Right ventricle myocardium superior (tissue), 1 donor: ENCODE measurements around the gene KISS1R. TPM values are rescaled to one million over a fixed set of nuclear protein-coding genes. Genes with fewer than 3 reads are reported as not detected.
"Not testable (repeated sequence)": the region's sequence is repeated elsewhere in the genome, so short reads cannot be mapped to it uniquely, and the experiment has no call there.

Source experiments
- ATAC-seq: fragments of 200-7000 bp; cut with Tn5 transposase; one replicate; pipeline ENCODE4 v1.9.1; 2020; ENCODE audit warnings: mild to moderate bottlenecking; ENCODE audit not compliant: poor library complexity
- DNase-seq: peaks from one replicate; pipeline ENCODE4 v3.0.0-alpha.2; 2020
- intact Hi-C: fragments of 100-400 bp; cut with DNase I; formaldehyde crosslinking; loops from one replicate; pipeline ENCODE4 v1.11.2; 2022
- total RNA-seq: library from RNA; stranded (reverse); fragmentation: NEBNext Ultra II Directional; extraction: Animal tissue kit (Norgen Biotek cat#: 25700); gene quantifications from one replicate; pipeline ENCODE4 v1.2.1, GENCODE V29; 2021
- donor health status: DM: no; HTN: yes; CAD: no; lungs with severe emphysema.

The KISS1R gene
- total RNA-seq, 1 donor from 2014 or later, result not detected

DNA sequence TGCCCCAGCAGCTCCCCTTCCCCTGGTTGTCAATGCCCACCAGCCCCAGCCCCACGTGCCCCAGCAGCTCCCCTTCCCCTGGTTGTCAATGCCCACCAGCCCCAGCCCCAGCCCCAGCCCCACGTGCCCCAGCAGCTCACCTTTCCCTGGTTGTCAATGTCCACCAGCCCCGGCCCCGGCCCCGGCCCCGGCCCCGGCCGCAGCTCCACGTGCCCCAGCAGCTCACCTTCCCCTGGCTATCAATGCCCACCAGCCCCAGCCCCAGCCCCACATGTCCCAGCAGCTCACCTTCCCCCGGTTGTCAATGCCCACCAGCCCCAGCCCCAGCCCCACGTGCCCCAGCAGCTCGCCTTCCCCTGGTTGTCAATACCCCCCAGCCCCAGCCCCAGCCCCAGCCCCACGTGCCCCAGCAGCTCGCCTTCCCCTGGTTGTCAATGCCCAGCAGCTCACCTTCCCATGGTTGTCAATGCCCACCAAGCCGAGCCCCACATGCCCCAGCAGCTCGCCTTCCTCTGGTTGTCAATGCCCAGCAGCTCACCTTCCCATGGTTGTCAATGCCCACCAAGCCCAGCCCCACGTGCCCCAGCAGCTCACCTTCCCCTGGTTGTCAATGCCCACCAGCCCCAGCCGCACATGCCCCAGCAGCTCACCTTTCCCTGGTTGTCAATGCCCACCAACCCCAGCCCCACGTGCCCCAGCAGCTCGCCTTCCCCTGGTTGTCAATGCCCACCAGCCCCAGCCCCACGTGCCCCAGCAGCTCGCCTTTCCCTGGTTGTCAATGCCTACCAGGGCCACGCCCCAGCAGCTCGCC lies 38.2 kb upstream of the KISS1R start:
- DNase-seq, intact Hi-C loops, ATAC-seq: not testable (repeated sequence)

DNA sequence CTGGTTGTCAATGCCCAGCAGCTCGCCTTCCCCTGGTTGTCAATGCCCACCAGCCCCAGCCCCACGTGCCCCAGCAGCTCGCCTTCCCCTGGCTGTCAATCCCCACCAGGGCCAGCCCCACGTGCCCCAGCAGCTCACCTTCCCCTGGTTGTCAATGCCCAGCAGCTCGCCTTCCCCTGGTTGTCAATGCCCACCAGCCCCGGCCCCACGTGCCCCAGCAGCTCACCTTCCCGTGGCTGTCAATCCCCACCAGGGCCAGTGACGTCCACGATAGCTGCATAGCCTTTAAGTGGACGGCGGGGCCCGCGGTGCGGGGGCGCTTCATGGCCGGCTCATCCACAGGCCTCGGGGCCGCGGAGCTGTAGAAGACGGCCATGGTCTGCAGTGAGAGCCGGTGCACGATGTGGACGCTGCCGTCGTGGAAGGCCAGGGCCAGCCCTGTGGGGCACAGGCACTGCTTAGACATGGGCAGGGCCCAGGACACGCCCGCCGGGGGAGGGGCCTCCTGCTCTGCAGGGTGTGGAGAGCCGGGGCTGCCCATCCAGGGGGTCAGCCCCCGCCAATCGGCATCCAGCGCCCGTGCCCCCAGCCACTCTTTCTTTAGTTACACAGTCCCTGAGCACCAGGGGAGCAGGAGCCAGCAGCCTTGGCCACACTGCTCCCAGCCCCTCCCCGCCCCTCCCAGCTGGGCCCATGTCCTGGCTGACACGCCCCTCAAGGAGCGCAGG lies 37.3 kb upstream of the KISS1R start:
- ATAC-seq, result no peak
- no peak for DNase-seq
- intact Hi-C loops, result no loop called here

DNA sequence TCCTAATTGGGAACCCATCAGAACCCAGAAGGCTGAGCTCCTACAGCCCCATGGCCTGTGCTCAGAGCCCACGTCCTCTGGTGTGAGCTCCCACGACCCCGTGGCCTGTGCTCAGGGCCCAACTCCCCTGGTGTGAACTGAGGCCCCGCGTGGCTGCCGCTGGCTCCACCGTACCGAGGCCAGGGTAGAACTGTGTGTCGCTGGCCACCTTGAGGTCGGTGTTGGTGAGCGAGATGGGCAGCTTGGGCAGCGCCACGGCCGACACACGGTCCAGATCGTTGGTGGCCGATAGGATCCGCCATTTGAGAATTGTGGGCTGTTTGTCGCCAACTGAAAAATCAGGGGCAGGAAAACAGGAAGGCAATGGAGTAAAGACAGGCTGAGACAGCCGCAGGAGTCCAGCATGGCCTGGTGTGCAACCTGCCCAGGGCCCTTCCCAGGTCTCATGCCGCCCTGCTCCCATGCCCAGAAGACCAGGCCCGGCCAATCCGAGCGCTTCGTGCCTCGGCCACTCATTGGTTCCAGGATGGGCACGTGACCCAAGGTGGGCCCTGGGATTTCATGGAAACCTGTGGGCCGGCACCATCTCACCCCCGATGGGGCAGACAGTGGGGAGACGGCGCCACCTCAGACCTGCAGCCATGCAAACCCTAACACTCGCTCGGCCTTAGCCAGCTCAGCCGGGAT lies 35.6 kb upstream of the KISS1R start:
- intact Hi-C loops, result no loop called here
- ATAC-seq (no peak), DNase-seq (no peak)

DNA sequence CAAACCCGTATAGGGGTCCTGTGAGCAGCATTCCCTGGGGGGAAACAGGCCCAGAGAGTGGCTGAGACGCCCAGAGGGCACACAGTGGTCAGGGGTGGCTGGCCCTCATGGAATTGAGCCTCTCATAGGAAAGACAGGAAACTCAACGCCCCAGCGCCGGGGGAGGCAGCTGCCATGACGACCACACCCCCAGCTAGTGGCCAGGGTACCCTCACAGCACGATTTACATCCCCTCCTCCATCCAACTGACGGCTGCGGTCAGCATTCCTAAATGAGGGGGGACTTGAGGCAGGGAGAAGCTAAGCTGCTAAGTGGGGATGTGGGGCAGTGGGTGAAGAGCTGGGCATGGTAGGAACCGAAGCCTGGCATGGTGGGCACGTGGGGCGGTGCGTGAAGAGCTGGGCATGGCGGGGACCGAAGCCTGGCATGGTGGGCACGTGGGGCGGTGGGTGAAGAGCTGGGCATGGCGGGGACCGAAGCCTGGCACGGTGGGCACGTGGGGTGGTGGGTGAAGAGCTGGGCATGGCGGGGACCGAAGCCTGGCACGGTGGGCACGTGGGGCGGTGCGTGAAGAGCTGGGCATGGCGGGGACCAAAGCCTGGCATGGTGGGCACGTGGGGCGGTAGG lies 34.1 kb upstream of the KISS1R start:
- no peak for DNase-seq
- intact Hi-C loops, result no loop called here
- no peak for ATAC-seq

DNA sequence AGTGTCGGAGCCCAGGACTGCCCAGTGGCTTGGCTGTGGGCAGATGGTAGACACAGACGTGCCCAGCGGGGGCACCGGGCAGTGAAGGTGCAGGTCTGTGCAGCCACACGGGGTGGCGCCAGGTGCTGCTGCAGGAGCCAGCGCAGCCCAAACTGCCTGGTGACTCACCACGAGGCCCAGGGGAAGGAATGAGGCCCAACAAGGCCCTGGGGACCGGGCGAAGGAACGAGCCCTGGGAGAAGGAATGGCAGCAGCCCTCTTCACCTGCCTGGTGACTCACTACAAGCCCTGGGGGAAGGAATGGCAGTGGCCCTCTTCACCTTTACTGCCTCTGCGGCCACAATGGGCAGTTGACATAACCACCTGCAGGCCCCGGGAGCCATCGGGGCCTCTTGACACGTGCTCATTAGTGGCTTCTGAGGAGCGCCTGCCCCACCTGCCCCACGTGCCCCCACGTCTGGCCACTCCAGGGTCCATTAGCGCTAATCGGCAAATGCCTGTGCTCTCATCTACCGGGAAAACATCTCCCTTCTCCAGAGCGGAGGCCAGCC lies 33.4 kb upstream of the KISS1R start:
- intact Hi-C loops, result no loop called here
- DNase-seq (no peak), ATAC-seq (peak; percentile 11)

DNA sequence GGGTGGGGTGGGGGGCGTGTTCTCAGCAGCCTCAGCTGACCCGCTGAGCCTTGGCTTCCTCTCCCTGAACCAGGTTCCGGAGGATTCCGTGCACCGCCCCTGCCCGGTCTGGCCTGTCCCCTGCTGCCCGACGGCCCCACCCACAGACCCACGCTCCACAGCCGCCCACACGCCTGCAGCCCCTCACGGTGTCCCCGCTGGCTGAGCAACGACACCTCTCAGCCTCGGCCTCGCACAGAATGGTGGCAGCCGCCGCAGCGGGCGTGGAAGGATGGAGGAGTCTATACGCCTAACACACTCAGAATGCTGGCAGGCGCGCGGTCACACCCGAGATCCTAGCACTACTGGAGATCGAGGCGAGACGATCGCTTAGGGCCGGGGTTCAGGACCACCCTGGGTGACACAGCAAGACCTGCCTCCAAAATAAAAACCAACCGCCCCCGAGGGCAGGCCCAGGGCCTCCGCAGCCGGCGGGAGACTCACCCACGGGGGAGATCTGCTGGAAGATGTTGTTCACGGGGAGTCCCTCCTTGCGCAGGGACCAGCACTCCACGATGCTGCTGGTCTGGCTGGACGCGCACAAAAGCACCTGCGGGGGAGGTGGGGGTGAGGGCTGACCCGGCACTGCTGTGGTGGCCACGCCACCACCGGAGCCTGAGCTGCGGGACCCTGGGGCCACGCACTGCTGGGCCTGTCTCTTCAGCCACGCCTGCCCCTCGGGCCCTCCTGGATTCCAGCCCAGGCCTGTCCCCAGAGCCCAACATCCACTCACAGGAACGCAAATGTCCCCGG lies 32.5 kb upstream of the KISS1R start:
- intact Hi-C loops, result no loop called here
- ATAC-seq (no peak), DNase-seq (no peak)

DNA sequence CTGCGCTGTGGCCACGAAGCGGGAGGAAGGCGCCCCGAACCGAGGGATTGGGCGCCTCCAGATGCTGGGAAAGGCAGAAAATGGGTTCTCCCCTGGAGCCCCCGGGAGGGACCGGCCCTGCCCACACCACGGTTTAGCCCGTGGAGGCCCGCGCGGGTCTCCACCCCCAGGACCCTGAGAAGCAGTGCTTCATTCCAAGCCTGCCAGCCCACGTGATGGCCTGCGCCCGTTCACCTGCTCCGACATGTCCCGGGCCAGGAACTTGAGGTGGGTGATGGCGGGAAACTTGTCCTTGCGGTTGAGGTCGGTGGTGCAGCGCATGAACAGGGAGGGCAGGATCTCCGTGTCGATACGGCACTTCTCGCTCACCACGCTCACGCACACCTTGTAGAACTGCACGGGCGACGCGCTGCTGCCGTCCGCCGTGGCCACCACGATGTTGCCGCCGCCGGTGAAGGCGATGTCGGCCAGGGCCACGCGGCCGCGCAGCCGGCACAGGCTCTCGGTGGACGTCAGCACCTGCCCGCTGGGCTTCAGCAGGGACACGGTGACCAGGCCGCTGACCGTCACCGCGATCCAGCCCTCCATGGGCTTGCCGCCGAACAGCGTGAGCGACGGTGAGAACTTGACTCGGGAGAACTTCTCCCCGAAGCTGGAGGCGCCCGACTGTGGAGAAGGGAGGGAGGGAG lies 31.5 kb upstream of the KISS1R start:
- DNase-seq (no peak), ATAC-seq (no peak)
- intact Hi-C loops, result no loop called here

DNA sequence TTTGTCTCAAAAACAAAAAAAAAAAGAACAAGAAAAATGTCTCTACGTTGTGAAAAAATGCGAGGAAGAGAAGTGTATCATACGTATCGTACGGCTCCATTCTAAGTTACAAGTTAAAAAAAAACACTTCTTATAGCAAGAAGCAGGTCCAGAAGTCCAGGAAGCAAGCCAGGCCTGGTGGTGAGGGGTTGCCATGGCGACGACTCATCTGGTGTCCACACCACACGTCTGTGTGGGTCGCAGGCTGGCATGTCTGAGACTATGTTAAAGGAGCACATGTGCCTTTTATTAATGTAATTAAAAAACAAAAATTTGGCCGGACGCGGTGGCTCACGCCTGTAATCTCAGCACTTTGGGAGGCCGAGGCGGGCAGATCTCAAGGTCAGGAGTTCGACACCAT lies 30.1 kb upstream of the KISS1R start:
- intact Hi-C loops, result no loop called here
- ATAC-seq (no peak), DNase-seq (no peak)

DNA sequence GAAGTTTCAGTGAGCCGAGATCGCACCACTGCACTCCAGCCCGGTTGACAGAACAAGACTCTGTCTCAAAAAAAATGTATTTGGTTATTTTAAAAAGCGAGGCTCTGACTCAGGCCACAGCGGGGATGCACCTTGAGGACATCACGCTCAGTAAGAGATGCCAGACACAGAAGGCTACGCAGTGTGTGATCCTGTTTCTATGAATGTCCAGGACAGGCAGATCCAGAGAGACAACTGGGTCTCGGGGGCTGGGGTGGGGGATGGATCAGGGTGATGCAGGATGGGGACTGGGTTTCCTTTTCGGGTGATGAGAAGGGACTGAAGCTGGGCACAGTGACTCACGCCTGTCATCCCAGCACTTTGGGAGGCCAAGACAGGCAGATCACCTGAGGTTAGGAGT lies 29.5 kb upstream of the KISS1R start:
- intact Hi-C loops, result no loop called here
- DNase-seq (no peak), ATAC-seq (no peak)

- intact Hi-C loops, result no loop called here
- DNase-seq (no peak), ATAC-seq (no peak)
These were observed 28.4 kb upstream of the KISS1R start for GRCh38 chr19:888581-889385.

DNA sequence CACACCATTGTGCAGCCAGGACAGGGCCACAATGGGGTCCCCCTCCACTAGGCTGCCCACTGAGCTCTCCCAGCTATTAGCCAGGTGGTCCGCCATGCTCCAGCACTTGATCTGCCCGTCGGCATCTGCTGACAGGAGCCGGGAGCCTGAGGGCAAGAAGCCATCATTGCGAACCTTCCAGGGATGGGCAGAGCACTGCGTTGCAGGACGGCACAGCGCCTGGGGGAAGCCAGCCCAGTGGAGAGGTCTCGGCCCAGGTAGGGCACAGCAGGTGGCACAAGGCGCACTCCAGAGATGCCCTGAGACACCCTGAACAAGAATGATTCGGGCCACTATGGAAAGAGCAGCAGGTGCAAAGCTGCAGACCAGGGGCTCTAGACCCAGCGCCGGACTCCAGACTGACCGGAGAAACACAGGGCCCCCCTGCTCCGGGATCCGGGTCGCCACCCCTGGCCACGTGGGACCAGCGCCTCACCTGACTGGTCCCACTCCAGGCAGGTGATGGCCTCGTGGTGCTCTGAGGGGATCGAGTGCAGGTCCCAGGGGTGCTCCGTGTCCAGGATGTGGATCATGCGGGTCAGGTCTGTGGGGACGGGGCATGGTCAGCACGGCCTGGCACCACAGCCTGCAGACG lies 27.4 kb upstream of the KISS1R start:
- intact Hi-C loops, result no loop called here
- no peak for ATAC-seq

GRCh38 chr19:890831-891230 lies 26.3 kb upstream of the KISS1R start:
- no peak for DNase-seq
- no peak for ATAC-seq
- intact Hi-C loops, result no loop called here

More for the DNA sequence above, 27.4 kb upstream of the KISS1R start:
- DNase-seq, result no peak

DNA sequence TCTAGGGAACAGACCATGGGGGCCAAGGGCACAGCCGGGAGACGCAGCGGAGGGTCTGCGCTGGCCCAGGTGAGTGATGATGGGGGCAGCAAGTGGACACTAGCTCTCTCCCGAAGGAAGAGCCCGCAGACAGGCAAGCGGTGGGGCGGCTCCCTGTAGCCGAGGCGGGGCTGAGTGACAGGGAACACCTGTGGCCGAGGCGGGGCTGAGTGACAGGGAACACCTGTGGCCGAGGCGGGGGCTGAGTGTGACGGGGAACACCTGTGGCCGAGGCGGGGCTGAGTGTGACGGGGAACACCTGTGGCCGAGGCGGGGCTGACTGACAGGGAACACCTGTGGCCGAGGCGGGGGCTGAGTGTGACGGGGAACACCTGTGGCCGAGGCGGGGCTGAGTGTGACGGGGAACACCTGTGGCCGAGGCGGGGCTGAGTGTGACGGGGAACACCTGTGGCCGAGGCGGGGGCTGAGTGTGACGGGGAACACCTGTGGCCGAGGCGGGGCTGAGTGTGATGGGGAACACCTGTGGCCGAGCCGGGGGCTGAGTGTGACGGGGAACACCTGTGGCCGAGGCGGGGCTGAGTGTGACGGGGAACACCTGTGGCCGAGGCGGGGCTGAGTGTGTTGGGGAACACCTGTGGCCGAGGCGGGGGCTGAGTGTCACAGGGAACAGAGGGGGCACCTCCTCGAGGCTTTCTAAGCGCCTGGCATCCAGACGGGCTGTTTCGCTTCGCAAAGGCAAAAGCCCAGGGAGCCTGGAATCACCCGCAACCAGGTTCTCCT lies 25.5 kb upstream of the KISS1R start:
- intact Hi-C loops, ATAC-seq, DNase-seq: not testable (repeated sequence)

GRCh38 chr19:892243-892893 lies 24.8 kb upstream of the KISS1R start:
- intact Hi-C loops, result no loop called here
- DNase-seq, result peak; percentile 62

More at GRCh38 chr19:892243-892893, 24.8 kb upstream of the KISS1R start:
- ATAC-seq, result no peak
